ENCODE measurements around the gene DEDD. TPM values are rescaled to one million over a fixed set of nuclear protein-coding genes. Genes with fewer than 3 reads are reported as not detected.

Gene DEDD
- total RNA-seq, 1 donor from 2014 or later, result 34.0 TPM

GRCh38 chr1:161073474-161074121 is 58.9 kb downstream of the DEDD start:
- DNase-seq (ENCODE audit: low spot score), result no peak

- no peak for DNase-seq (ENCODE audit: low spot score)
Observed at GRCh38 chr1:161072751-161073449, 59.6 kb downstream of the DEDD start.

GRCh38 chr1:161071886-161072371 is 60.5 kb downstream of the DEDD start:
- DNase-seq (ENCODE audit: low spot score), result no peak

Other genes with a start within 250 kb of the DEDD start
- 16.8 TPM for gene ITLN1, start 247.5 kb downstream of the DEDD start, total RNA-seq
- not detected for gene ITLN2, start 177.9 kb downstream of the DEDD start, total RNA-seq
- gene F11R, start 111.5 kb downstream of the DEDD start, total RNA-seq, result 166 TPM
- gene TSTD1, start 93.7 kb downstream of the DEDD start, total RNA-seq, result 79.8 TPM
- gene USF1, start 86.7 kb downstream of the DEDD start, total RNA-seq, result 70.7 TPM
- gene ARHGAP30, start 62.8 kb downstream of the DEDD start, total RNA-seq, result 12.1 TPM
- gene NECTIN4, start 43.1 kb downstream of the DEDD start, total RNA-seq, result 75.6 TPM
- gene KLHDC9, start 34.3 kb downstream of the DEDD start, total RNA-seq, result 13.0 TPM
- gene PFDN2, start 14.6 kb downstream of the DEDD start, total RNA-seq, result 39.2 TPM
- gene NIT1, start 14.6 kb downstream of the DEDD start, total RNA-seq, result 34.7 TPM
- 89.2 TPM for gene UFC1, start 21.3 kb upstream of the DEDD start, total RNA-seq
- 29.1 TPM for gene USP21, start 26.8 kb upstream of the DEDD start, total RNA-seq
- 26.8 TPM for gene PPOX, start 33.8 kb upstream of the DEDD start, total RNA-seq
- 26.6 TPM for gene B4GALT3, start 44.8 kb upstream of the DEDD start, total RNA-seq
- gene ADAMTS4, start 66.4 kb upstream of the DEDD start, total RNA-seq, result 42.6 TPM
- 94.1 TPM for gene NDUFS2, start 69.7 kb upstream of the DEDD start, total RNA-seq
- 11.3 TPM for gene FCER1G, start 82.6 kb upstream of the DEDD start, total RNA-seq
- not detected for gene APOA2, start 91.0 kb upstream of the DEDD start, total RNA-seq
- gene TOMM40L, start 93.4 kb upstream of the DEDD start, total RNA-seq, result 17.5 TPM
- gene NR1I3, start 105.5 kb upstream of the DEDD start, total RNA-seq, result not detected
- gene PCP4L1, start 126.1 kb upstream of the DEDD start, total RNA-seq, result 66.5 TPM
- 3.1 TPM for gene MPZ, start 177.3 kb upstream of the DEDD start, total RNA-seq
- 169 TPM for gene SDHC, start 181.7 kb upstream of the DEDD start, total RNA-seq
- gene CFAP126, start 235.2 kb upstream of the DEDD start, total RNA-seq, result not detected

All from ureter (tissue), 1 donor.